Tibial nerve (tissue), 3 donors: ENCODE data around the gene ZDHHC5.

Experiments used
- POLR2A ChIP-seq, 2 donors: fragments of 450-650 bp; IDR thresholded peaks; one replicate each; pipeline ENCODE4 v1.6.1; 2017; ENCODE audit warnings: antibody characterized with exemption in 2 of 2, mild to moderate bottlenecking in 2 of 2, moderate library complexity in 2 of 2
- TF ChIP-seq, protein P1 (sequence below), 5 experiments: fragments of 200-600 bp in 3 of 5; fragments of 450-650 bp in 2 of 5; sonication (generic) in 3 of 5; IDR thresholded peaks; one replicate each; pipeline ENCODE4 v1.5.1; 2016 to 2019; ENCODE audit warnings: antibody characterized with exemption in 5 of 5, mild to moderate bottlenecking in 3 of 5, moderate library complexity in 2 of 5

DNA sequence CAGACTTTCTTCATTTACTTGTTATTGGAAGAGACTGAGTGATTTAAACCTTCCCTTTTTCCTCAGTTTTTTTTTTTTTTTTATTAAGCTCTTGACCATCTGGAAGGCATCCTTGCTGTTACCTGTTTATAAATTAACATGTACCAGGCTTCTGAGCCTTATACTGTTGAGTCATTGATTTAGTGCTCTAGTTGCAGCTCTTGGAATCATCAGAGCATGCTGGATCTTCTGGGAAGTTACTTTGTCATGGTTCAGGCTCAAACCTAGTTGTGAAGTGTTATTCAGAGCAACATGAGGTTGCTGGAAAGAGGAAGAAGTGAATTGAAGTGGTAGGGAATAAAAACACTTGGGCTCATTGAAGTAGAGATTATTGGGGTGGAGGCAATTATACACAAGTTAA, 6.3 kb downstream of the ZDHHC5 start:
- TF ChIP-seq, protein P1, sequence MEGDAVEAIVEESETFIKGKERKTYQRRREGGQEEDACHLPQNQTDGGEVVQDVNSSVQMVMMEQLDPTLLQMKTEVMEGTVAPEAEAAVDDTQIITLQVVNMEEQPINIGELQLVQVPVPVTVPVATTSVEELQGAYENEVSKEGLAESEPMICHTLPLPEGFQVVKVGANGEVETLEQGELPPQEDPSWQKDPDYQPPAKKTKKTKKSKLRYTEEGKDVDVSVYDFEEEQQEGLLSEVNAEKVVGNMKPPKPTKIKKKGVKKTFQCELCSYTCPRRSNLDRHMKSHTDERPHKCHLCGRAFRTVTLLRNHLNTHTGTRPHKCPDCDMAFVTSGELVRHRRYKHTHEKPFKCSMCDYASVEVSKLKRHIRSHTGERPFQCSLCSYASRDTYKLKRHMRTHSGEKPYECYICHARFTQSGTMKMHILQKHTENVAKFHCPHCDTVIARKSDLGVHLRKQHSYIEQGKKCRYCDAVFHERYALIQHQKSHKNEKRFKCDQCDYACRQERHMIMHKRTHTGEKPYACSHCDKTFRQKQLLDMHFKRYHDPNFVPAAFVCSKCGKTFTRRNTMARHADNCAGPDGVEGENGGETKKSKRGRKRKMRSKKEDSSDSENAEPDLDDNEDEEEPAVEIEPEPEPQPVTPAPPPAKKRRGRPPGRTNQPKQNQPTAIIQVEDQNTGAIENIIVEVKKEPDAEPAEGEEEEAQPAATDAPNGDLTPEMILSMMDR (IDR thresholded peaks at IDR 0.05): no peak
- no peak for TF ChIP-seq POLR2A (IDR thresholded peaks at IDR 0.05)
